T-helper 1 cell treated with Interleukin-12 subunit alpha and Interleukin-12 subunit beta and Interleukin-4 antibody, amounts not matched to agents 30 ng/mL and 1 ng/mL, for 36 hours (primary cell): Measurements from ENCODE around the gene ZNF846. TPM values are rescaled to one million over a fixed set of nuclear protein-coding genes. Genes with fewer than 3 reads are reported as not detected.
"Not testable (repeated sequence)": the region's sequence is repeated elsewhere in the genome, so short reads cannot be mapped to it uniquely, and the experiment has no call there.

Experiments
- intact Hi-C: fragments of 100-400 bp; cut with micrococcal nuclease; formaldehyde crosslinking; loops from one replicate; pipeline ENCODE4 v1.15.1; 2024
- total RNA-seq: library from RNA; stranded (reverse); gene quantifications from 2 replicates; pipeline ENCODE4 v1.2.3, GENCODE V29; 2022

ZNF846 gene
- total RNA-seq = 3.7 and 4.8 TPM in 2 replicates

DNA sequence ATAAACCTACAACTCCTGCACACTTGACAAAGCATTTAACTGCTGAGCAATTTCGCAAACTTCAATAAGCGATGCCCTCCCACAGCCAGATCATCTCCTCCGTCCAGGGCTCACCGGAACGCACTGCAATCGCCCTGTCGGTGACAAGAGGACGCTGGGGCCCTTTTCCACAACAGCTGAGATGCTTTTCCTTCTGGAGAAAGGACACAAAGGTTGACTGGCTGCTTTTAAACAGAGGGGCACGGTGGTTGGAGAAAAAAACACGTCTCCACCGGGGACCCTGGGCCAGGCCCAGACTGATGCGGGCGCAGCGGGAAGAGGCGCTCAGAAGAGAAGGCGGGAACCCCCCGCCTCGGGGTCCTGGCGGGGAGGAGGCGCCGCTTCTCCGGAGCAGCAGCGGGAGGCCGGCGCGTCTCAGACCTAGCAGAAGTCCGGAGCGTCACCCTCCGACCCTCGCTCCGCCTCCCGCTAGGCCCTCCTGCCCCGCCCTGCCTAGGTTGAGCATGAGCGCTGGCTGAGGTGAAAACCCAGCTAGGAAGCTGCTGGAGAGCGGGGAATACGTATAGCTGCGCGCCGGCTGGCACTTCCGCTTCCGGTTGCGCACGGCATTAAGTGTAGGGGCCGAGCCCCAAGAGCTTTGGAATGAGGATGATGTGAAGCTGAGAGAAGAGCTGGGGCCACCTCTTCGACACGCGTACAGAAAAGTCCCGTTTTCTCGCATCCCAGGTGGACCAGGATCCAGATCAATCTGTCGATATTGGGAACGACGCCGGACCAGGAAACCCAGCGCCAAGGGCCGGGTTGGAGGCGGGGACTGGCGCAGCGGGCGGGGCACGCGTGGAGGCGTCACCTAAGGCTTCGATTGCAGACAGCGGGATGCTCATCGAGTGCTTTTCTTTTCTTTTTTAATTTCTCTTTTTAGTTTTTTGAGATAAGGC, at the start of gene ZNF846:
Gene ZNF846, minus strand, starts transcription at position 564 of the 938 bp plus-strand sequence. CDS start 3,788 bp downstream, outside the sequence.
- intact Hi-C loops = loop anchor here (1.0 kb wide), 13 partner anchors 17 to 628 kb away; partner anchors contain the start of genes FBXL12, UBL5, ZNF121 and ZNF266

DNA sequence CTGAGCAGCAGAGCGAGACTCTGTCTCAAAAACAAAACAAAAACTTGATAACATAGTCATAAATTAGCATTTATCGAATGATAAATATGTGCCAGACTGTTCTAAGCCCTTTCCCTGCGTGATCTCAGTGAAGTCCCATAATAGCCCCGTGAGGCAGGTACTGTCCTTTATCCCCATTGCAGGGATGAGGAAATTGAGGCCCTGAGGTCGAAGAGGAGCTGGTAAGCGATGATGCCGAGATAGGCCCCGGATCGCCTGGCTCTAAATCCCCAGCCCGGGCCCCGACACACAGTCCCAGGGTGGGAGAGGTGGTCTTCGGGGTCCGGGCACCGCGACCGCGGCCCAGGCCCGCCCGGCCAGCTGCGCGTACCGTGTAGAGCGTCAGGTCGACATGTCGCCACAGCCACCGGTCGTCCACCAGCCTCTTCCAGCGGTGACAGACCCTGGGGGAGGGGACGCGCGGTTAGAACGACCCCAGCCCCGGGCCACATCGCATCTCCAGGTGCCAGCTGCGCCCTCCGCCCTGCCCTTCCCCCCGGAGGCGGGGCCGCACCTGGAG, 49.7 kb upstream of the ZNF846 start:
- intact Hi-C loops = loop anchor here (2.0 to 5.0 kb wide), 2 partner anchors 143 to 514 kb away; partner anchors contain the start of genes RAVER1 and ZNF562

GRCh38 chr19:9811139-9811538, 42.6 kb upstream of the ZNF846 start:
- intact Hi-C loops = no loop called here

DNA sequence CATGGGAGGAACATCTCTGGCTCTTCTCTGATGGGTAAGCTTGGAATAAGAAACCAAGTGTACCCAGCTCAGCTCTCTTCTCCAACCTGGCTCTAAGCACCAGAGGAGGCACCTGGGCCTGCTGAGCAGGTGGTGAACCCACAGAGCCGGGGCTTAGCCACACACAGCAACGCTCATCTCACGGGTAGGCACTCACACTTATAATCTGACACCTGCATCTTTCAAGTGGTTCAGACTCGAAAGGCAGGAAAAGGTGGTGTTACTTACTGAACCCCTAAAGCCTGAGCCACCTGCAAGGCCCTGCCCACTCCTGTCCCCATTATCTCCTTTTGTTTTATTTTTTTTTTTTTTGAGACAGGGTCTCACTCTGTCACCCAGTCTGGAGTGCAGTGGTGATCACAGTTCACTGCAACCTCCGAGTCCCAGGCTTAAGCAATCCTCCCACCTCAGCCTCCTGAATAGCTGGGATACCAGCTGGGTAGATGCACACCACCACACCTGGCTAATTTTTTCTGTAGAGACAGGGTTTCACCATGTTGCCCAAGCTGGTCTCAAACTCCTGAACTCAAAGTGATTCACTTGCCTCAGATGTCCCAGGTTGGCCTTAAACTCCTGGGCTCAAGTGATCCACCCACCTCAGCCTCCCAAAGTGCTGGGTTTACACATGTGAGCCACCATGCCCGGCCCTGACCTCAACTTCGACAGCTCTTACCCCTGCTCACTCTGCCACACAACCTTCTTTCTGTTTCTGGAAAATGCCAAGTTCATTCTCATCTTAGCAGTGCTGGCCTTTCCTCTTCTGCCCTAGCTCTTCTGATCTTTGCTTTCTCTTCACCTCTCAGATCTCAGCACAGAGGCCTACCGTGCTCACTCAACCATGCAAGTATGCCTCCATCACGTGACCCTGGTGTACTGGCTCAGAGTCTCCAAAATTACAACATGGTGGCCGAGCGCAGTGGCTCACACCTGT, 40.6 kb upstream of the ZNF846 start:
- intact Hi-C loops = no loop called here

GRCh38 chr19:9806803-9807202, 38.3 kb upstream of the ZNF846 start:
- intact Hi-C loops = no loop called here

- intact Hi-C loops = no loop called here
Observed at GRCh38 chr19:9801976-9802375, 33.4 kb upstream of the ZNF846 start.

DNA sequence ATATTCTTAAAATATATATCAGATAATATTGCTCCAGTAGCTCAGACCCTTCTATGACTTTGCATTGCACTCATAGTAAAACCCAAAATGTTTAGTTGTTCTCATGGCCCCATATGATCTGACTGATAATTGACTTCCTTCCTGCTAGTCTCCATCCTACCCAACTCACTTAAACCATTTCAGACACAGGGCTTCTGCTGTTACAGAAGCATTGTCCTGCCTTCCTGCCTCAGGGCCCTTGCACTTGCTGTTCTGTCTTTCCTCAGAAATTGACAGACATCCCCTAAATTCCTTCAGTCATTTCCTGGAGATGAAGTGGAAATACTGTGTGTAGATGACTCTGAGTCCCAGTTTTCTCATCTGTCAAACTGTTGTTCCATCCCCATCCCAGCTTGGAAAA, 30.6 kb upstream of the ZNF846 start:
- intact Hi-C loops = loop anchor here (10.0 kb wide), 2 partner anchors 536 to 1636 kb away; partner anchors contain the start of genes ICAM3, ODAD3, PRKCSH and RAVER1

GRCh38 chr19:9797871-9798270, 29.3 kb upstream of the ZNF846 start:
- intact Hi-C loops = loop anchor here (2.0 to 10.0 kb wide), 3 partner anchors 123 to 1637 kb away; partner anchors contain the start of genes ICAM3, ODAD3, PRKCSH and RAVER1

DNA sequence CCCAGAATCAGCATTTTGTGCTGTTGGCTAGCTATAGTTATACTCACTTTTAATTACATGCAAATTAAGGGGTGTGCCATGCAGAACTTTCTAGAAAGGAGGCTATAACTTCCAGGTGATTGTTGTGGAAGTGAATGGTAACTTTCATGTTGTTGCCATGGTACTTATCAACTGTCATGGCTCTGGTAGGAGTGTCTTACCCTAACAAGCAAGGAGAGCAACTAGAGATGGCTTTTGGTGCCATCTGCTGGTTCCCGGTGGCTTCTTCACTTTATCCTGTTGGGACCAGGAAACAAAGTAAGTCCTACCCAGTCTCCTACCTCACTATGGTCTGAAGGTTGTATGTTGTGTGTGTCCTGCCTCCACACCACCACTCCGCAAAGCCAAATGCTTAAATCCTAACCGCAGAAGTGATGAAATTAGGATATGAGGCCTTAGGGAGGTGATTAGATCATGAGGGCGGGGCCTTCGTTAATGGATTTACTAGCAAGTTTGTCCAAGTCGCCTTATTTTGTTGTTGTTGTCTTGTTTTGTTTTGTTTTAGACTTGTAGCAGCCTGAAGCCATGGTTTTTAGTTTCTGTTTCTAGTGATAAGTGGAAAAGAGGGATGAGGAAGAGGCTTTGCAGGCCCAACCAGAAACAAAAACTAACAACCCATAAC, 27.7 kb upstream of the ZNF846 start:
- intact Hi-C loops = loop anchor here (1.0 to 10.0 kb wide), 14 partner anchors 11 to 1639 kb away; partner anchors contain the start of genes FBXL12, ICAM3, ODAD3 and PRKCSH

- intact Hi-C loops = loop anchor here (2.0 to 10.0 kb wide), 5 partner anchors 256 to 1872 kb away; partner anchors contain the start of genes ICAM3, ODAD3, PRKCSH and RAVER1
Observed at GRCh38 chr19:9793071-9793591, 24.6 kb upstream of the ZNF846 start.

- intact Hi-C loops = loop anchor here (1.0 to 10.0 kb wide), 8 partner anchors 24 to 1872 kb away; partner anchors contain the start of genes FBXL12, ICAM3, ODAD3 and PRKCSH
Observed at GRCh38 chr19:9792206-9793070, 23.9 kb upstream of the ZNF846 start.

- intact Hi-C loops = loop anchor here (1.0 to 10.0 kb wide), 8 partner anchors 23 to 1871 kb away; partner anchors contain the start of genes FBXL12, ICAM3, ODAD3 and PRKCSH
Observed at GRCh38 chr19:9791552-9792205, 23.1 kb upstream of the ZNF846 start.

DNA sequence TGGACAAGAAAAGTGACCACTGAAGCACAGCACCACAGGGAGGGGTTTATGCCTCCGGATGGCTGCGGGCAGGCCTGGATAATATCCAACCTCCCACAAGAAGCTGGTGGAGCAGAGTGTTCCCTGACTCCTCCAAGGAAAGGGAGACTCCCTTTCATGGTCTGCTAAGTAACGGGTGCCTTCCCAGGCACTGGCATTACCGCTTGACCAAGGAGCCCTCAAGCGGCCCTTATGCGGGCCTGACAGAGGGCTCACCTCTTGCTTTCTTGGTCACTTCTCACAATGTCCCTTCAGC, 22.5 kb upstream of the ZNF846 start:
- intact Hi-C loops = loop anchor here (5.0 to 10.0 kb wide), 3 partner anchors 254 to 1644 kb away; partner anchors contain the start of genes ICAM3, ODAD3, PRKCSH and RAVER1

DNA sequence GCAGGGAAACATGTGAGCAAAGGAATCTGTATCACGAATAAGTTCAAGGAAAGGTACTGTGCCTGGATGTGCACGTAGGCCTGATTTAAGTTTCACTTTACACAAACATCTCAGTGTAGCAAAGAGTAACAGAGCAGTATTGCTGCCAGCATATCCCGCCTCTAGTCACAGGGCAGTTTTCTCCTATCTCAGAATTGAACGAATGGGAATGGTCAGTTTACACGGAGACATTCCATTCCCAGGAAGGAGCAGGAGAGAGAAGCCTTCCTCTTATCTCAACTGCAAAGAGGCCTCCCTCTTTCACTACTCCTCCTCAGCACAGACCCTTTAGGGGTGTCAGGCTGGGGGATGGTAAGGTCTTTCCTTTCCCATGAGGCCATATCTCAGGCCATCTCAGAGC, 21.0 kb upstream of the ZNF846 start:
- intact Hi-C loops = not testable (repeated sequence)

GRCh38 chr19:9789066-9789465, 20.5 kb upstream of the ZNF846 start:
- intact Hi-C loops = no loop called here

GRCh38 chr19:9788604-9789003, 20.1 kb upstream of the ZNF846 start:
- intact Hi-C loops = not testable (repeated sequence)

GRCh38 chr19:9786819-9787218, 18.3 kb upstream of the ZNF846 start:
- intact Hi-C loops = no loop called here

DNA sequence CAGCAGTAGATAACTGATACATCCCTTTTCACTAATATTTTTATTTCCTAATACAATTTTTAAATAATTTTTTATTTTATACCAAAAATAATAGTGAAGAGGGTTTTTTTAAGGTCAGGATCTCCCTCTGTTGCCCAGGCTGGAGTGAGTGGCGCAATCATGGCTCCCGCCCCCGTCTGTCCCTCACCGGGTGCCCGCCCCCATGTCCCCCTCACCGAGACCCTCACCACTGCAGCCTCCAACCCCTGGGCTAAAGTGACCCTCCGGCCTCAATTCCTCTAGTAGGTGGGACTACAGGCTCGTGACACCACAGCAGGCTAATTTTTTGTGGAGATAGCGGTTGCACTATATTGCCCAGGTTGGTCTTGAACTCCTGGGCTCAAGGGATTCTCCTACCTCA, 17.8 kb upstream of the ZNF846 start:
- intact Hi-C loops = no loop called here
